PC-3 (cell line): ENCODE data around the gene SCAMP3. TPM values are rescaled to one million over a fixed set of nuclear protein-coding genes. Genes with fewer than 3 reads are reported as not detected.

ENCODE experiments used
- ATAC-seq: fragments of 200-7000 bp; cut with Tn5 transposase; 2 replicates; pipeline ENCODE4 v1.9.1; 2020; ENCODE audit warnings: mild to moderate bottlenecking, moderate library complexity
- BruUV-seq: library from RNA; stranded (reverse); fragments of 400-500 nt; replicated peaks from 2 replicates; lab custom pipeline; 2021; lab: Mats Ljungman, UMichigan
- CTCF ChIA-PET: fragments of 300-600 bp; sonication (Branson Sonifier 250); formaldehyde crosslinking; loops from one replicate; lab custom pipeline; 2022; ENCODE audit warnings: antibody characterized with exemption; lab: Charles Lee
- POLR2A ChIA-PET: fragments of 300-600 bp; sonication (Branson Sonifier 250); formaldehyde crosslinking; loops from one replicate; lab custom pipeline; 2022; ENCODE audit warnings: antibody characterized with exemption; ENCODE audit not compliant: unreplicated experiment; lab: Charles Lee
- DNase-seq: peaks from one replicate; pipeline ENCODE4 v3.0.0-alpha.2; 2015
- H2AFZ ChIP-seq: fragments of 300-600 bp; sonication (generic); 2 replicates; pipeline ENCODE4 v1.6.0; 2016; ENCODE audit warnings: antibody characterized with exemption, low read length
- H3F3A ChIP-seq: fragments of 300-600 bp; sonication (generic); one replicate; pipeline ENCODE4 v1.6.0; 2017; ENCODE audit warnings: antibody characterized with exemption, low read length, control low read depth, mild to moderate bottlenecking; ENCODE audit not compliant: unreplicated experiment
- H3K27ac ChIP-seq: fragments of 300-600 bp; sonication (generic); 2 replicates; pipeline ENCODE4 v1.5.1; 2016; ENCODE audit warnings: mild to moderate bottlenecking, low read length
- H3K27me3 ChIP-seq: fragments of 300-600 bp; sonication (generic); 2 replicates; pipeline ENCODE4 v1.6.1; 2016; ENCODE audit warnings: low read length, mixed read lengths
- H3K36me3 ChIP-seq: fragments of 300-600 bp; sonication (generic); 2 replicates; pipeline ENCODE4 v1.6.1; 2016; ENCODE audit warnings: low read depth, mixed run types, low read length, mixed read lengths
- H3K4me1 ChIP-seq: fragments of 300-600 bp; sonication (generic); 2 replicates; pipeline ENCODE4 v1.5.1; 2016; ENCODE audit warnings: low read length; ENCODE audit not compliant: insufficient read depth
- H3K4me2 ChIP-seq: fragments of 300-600 bp; sonication (generic); 2 replicates; pipeline ENCODE4 v1.6.0; 2016; ENCODE audit warnings: low read length
- H3K4me3 ChIP-seq: fragments of 300-600 bp; sonication (generic); 2 replicates; pipeline ENCODE4 v1.5.1; 2016; ENCODE audit warnings: mild to moderate bottlenecking, low read length, mixed read lengths
- H3K79me2 ChIP-seq: fragments of 300-600 bp; sonication (generic); 2 replicates; pipeline ENCODE4 v1.6.1; 2017; ENCODE audit warnings: low read length, mixed read lengths
- H3K9ac ChIP-seq: fragments of 300-600 bp; sonication (generic); 2 replicates; pipeline ENCODE4 v1.6.0; 2016; ENCODE audit warnings: mild to moderate bottlenecking, low read length
- H3K9me2 ChIP-seq: fragments of 300-600 bp; sonication (generic); replicated peaks from 2 replicates; pipeline ENCODE4 v1.6.1; 2016; ENCODE audit warnings: mixed run types, low read length, mixed read lengths
- H3K9me3 ChIP-seq: fragments of 300-600 bp; sonication (generic); 2 replicates; pipeline ENCODE4 v1.6.1; 2016; ENCODE audit warnings: low read length, mixed read lengths
- H4K20me1 ChIP-seq: fragments of 300-600 bp; sonication (generic); 2 replicates; pipeline ENCODE4 v1.6.1; 2016; ENCODE audit warnings: low read length, mixed read lengths
- CTCF ChIP-seq: fragments of 300-600 bp; sonication (generic); conservative IDR thresholded peaks from 2 replicates; pipeline ENCODE4 v1.5.1; 2017; ENCODE audit warnings: antibody characterized with exemption, low read depth, mild to moderate bottlenecking, low read length
- EZH2 ChIP-seq: fragments of 300-600 bp; sonication (generic); IDR thresholded peaks from one replicate; pipeline ENCODE4 v1.6.1; 2017; ENCODE audit warnings: antibody characterized with exemption, mild to moderate bottlenecking, low read length; ENCODE audit not compliant: unreplicated experiment
- EZH2phosphoT487 ChIP-seq: fragments of 300-600 bp; sonication (generic); IDR thresholded peaks from 2 replicates; pipeline ENCODE4 v1.6.1; 2018; ENCODE audit warnings: mild to moderate bottlenecking, antibody characterized with exemption, low read length, borderline replicate concordance
- intact Hi-C: fragments of 100-400 bp; cut with micrococcal nuclease; formaldehyde crosslinking; loops from 2 replicates; pipeline ENCODE4 v1.9.0; 2023
- total RNA-seq: library from RNA; depleted of rRNA; stranded (reverse); fragments of >200 nt; gene quantifications from 2 replicates; pipeline ENCODE4 v1.2.3, GENCODE V29; 2014

SCAMP3 gene
- total RNA-seq, 1 experiment from 2014 or later = 219 TPM

- TF ChIP-seq EZH2 (no peak), EZH2phosphoT487 (no peak), CTCF (no peak)
- Histone ChIP-seq H3K9ac (no peak overlapping the region), H2AFZ (no peak overlapping the region), H3K27ac (no peak overlapping the region), H3K9me3 (no peaks in the 10 kb centered on the region), H3K27me3 (no peaks in the 10 kb centered on the region), H3K4me3 (no peak overlapping the region), H3K9me2 (no peaks in the 10 kb centered on the region), H3K4me1 (no peaks in the 10 kb centered on the region), H3K36me3 (no peaks in the 10 kb centered on the region), H3K79me2 (no peaks in the 10 kb centered on the region), H3F3A (no peaks in the 10 kb centered on the region), H3K4me2 (no peak overlapping the region), H4K20me1 (no peaks in the 10 kb centered on the region)
- ATAC-seq = no peak
- DNase-seq = no peak
- BruUV-seq = no TSS peak
- intact Hi-C loops = no loop called here
- CTCF ChIA-PET = no interaction called here
- POLR2A ChIA-PET = no interaction called here
Observed at GRCh38 chr1:155285063-155285462, 22.9 kb upstream of the SCAMP3 start.

DNA sequence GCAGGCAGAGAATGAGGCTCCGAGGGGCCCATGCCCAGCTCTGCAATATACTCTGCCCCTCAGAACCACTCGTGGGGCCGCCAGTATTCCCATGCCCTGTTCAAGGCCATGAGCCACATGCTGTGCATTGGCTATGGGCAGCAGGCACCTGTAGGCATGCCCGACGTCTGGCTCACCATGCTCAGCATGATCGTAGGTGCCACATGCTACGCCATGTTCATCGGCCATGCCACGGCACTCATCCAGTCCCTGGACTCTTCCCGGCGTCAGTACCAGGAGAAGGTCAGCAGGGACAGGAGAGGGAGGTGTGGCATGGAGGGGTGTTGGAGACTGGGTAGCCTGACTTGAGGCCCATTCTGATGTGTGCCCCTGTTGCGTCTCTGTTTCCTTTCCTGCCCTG, 22.3 kb upstream of the SCAMP3 start:
- Histone ChIP-seq H4K20me1 (no peaks in the 10 kb centered on the region), H3K9ac (no peak overlapping the region), H3K79me2 (no peaks in the 10 kb centered on the region), H2AFZ (no peak overlapping the region), H3F3A (no peaks in the 10 kb centered on the region), H3K4me2 (no peak overlapping the region), H3K27ac (no peak overlapping the region), H3K4me1 (no peaks in the 10 kb centered on the region), H3K9me3 (no peaks in the 10 kb centered on the region), H3K4me3 (no peak overlapping the region), H3K27me3 (no peaks in the 10 kb centered on the region), H3K9me2 (no peaks in the 10 kb centered on the region), H3K36me3 (no peaks in the 10 kb centered on the region)
- no TSS peak for BruUV-seq
- DNase-seq = no peak
- ChIA-PET POLR2A (no interaction called here), CTCF (no interaction called here)
- intact Hi-C loops = no loop called here
- TF ChIP-seq CTCF (no peak), EZH2 (no peak), EZH2phosphoT487 (no peak)
- ATAC-seq = no peak

GRCh38 chr1:155282488-155283091, 20.4 kb upstream of the SCAMP3 start:
- H3K9me2 ChIP-seq = no peaks in the 10 kb centered on the region
- intact Hi-C loops = no loop called here
- no peak for TF ChIP-seq CTCF
- no peak for TF ChIP-seq EZH2
- no peak for TF ChIP-seq EZH2phosphoT487

More at GRCh38 chr1:155282488-155283091, 20.4 kb upstream of the SCAMP3 start:
- BruUV-seq = no TSS peak
- no peak for DNase-seq
- no peak overlapping the region for H2AFZ ChIP-seq
- no peaks in the 10 kb centered on the region for H3K79me2 ChIP-seq
- no peak overlapping the region for H3K27ac ChIP-seq
- ATAC-seq = no peak
- CTCF ChIA-PET = no interaction called here
- H3K27me3 ChIP-seq = no peaks in the 10 kb centered on the region
- H3K4me3 ChIP-seq = no peak overlapping the region
- no peaks in the 10 kb centered on the region for H4K20me1 ChIP-seq
- peaks cover 6% of the 10 kb centered on the region; the same call in 1 of the 2 replicates for H3K4me1 ChIP-seq
- POLR2A ChIA-PET = no interaction called here
- no peaks in the 10 kb centered on the region for H3F3A ChIP-seq
- no peaks in the 10 kb centered on the region for H3K9me3 ChIP-seq
- no peak overlapping the region for H3K9ac ChIP-seq
- no peak overlapping the region for H3K4me2 ChIP-seq
- no peaks in the 10 kb centered on the region for H3K36me3 ChIP-seq
